Measurements from ENCODE around the gene TAS1R3. TPM values are rescaled to one million over a fixed set of nuclear protein-coding genes. Genes with fewer than 3 reads are reported as not detected.

TAS1R3 gene
- total RNA-seq, 1 experiment from 2014 or later: 0.28 TPM

- H2AFZ ChIP-seq (ENCODE audit: low read length): no peak overlapping the region
Observed at GRCh38 chr1:1308756-1309250, 22.3 kb upstream of the TAS1R3 start.

More at GRCh38 chr1:1308756-1309250, 22.3 kb upstream of the TAS1R3 start:
- no peak for DNase-seq
- no peak overlapping the region for H2AK5ac ChIP-seq (ENCODE audit: insufficient read length, low read length)
- no peaks in the 10 kb centered on the region for H3K27me3 ChIP-seq (ENCODE audit: insufficient read depth, low read length)
- H2BK120ac ChIP-seq (ENCODE audit: low read depth, low read length, poor library complexity, severe bottlenecking): no peak overlapping the region
- no peak overlapping the region for H3K4ac ChIP-seq (ENCODE audit: low read depth, low read length)
- peaks cover 5% of the 10 kb centered on the region; the same call in 1 of the 2 replicates for H3K4me1 ChIP-seq (ENCODE audit: insufficient read depth, low read length)
- whole genome bisulfite sequencing (ENCODE audit: extremely low coverage, insufficient read length, low lambda C conversion rate): no CpG with 5 or more reads among the region's 66 CpGs
- H2BK12ac ChIP-seq (ENCODE audit: insufficient read length, low read depth, low read length): no peak overlapping the region
- H3K23ac ChIP-seq (ENCODE audit: insufficient read length, low read depth, low read length): no peak overlapping the region
- H3K9me3 ChIP-seq (ENCODE audit: control insufficient read depth, low read depth, low read length): no peaks in the 10 kb centered on the region
- H3T11ph ChIP-seq (ENCODE audit: low read length): no peak overlapping the region
- TF ChIP-seq, protein P1, sequence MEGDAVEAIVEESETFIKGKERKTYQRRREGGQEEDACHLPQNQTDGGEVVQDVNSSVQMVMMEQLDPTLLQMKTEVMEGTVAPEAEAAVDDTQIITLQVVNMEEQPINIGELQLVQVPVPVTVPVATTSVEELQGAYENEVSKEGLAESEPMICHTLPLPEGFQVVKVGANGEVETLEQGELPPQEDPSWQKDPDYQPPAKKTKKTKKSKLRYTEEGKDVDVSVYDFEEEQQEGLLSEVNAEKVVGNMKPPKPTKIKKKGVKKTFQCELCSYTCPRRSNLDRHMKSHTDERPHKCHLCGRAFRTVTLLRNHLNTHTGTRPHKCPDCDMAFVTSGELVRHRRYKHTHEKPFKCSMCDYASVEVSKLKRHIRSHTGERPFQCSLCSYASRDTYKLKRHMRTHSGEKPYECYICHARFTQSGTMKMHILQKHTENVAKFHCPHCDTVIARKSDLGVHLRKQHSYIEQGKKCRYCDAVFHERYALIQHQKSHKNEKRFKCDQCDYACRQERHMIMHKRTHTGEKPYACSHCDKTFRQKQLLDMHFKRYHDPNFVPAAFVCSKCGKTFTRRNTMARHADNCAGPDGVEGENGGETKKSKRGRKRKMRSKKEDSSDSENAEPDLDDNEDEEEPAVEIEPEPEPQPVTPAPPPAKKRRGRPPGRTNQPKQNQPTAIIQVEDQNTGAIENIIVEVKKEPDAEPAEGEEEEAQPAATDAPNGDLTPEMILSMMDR (conservative IDR thresholded peaks at IDR 0.05): no peak
- H4K8ac ChIP-seq (replicated peaks; ENCODE audit: insufficient read length, low read depth, low read length): no peak overlapping the region
- H3K4me2 ChIP-seq (ENCODE audit: insufficient read depth, insufficient read length, low read length): peak overlapping the region; percentile 46
- H4K91ac ChIP-seq (ENCODE audit: insufficient read length, low read depth, low read length): no peak overlapping the region
- H2BK20ac ChIP-seq (ENCODE audit: low read depth, low read length, poor library complexity, severe bottlenecking): no peak overlapping the region
- Mint-ChIP-seq H3K4me1 (peaks cover 18 to 31% of the 10 kb centered on the region in 2 experiments), H3K4me3 (peak overlapping the region; percentile 80 to 82), H3K9me3 (no peaks in the 10 kb centered on the region; a peak in 1 of 5 replicates), H3K27me3 (ENCODE audit: low read depth) (peaks cover 3% of the 10 kb centered on the region; the same call in 1 of the 2 replicates), H3K36me3 (ENCODE audit: insufficient read depth in 1 of 3, low read depth in 3 of 3) (peaks cover 3 to 25% (median 19%) of the 10 kb centered on the region in 3 experiments), H3K27ac (peak overlapping the region in 1 of 3 experiments; percentile 77; a peak in 1 of 7 replicates)
- no peak overlapping the region for H2BK5ac ChIP-seq (ENCODE audit: insufficient read length, low read length)
- no peak overlapping the region for H3K27ac ChIP-seq (ENCODE audit: insufficient read length, low read depth, low read length)
- H3K9ac ChIP-seq (ENCODE audit: extremely low read depth, insufficient read length, low read length): peak overlapping the region; percentile 33
- H3K23me2 ChIP-seq (ENCODE audit: insufficient read length, low read depth, low read length, poor library complexity, severe bottlenecking): peaks cover 15% of the 10 kb centered on the region
- H2BK15ac ChIP-seq (ENCODE audit: low read depth, low read length): no peak overlapping the region
- H3K56ac ChIP-seq (ENCODE audit: insufficient read length, low read depth, low read length): no peak overlapping the region
- no peak overlapping the region; the same call in 1 of the 2 replicates for H3K14ac ChIP-seq (ENCODE audit: insufficient read depth, low read length)
- no peaks in the 10 kb centered on the region for H3K79me1 ChIP-seq (ENCODE audit: insufficient read depth, low read depth, low read length, poor library complexity, severe bottlenecking)
- H4K20me1 ChIP-seq (ENCODE audit: control insufficient read depth, insufficient read depth, insufficient read length): no peaks in the 10 kb centered on the region
- no peak overlapping the region for H4K5ac ChIP-seq (ENCODE audit: insufficient read length, low read depth, low read length)
- H3K79me2 ChIP-seq (ENCODE audit: insufficient read depth, low read length): no peaks in the 10 kb centered on the region
- no peak overlapping the region for H3K18ac ChIP-seq (ENCODE audit: insufficient read length, low read depth, low read length)
